Measurements from ENCODE around the gene DHRS4L2. TPM values are rescaled to one million over a fixed set of nuclear protein-coding genes. Genes with fewer than 3 reads are reported as not detected.
"Not testable (repeated sequence)": the region's sequence is repeated elsewhere in the genome, so short reads cannot be mapped to it uniquely, and the experiment has no call there.

DHRS4L2 gene
- total RNA-seq, 1 donor from 2014 or later: 5.5 TPM

DNA sequence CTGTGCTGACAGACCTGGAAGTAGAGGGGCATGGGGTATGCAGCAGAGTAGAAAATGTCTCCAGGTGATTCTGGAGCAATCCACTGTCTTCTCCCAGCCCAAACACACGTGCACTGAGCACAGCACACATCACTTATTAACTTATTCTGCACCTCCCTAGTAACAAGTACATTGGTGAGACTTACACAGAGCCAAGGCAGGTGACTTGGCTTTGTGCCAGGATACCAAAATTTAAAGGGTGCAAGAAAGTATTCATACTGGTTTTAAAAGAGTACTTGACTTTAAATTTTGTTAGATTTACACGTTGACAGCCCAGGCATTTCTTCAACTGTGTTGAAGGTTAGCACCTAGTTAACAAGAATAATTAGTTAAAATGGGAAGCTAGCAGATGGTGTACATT lies 52.0 kb downstream of the DHRS4L2 start:
- H3K36me3 ChIP-seq (ENCODE audit: control insufficient read depth, insufficient read depth, low read length): no peaks in the 10 kb centered on the region
- no peaks in the 10 kb centered on the region for H3K27me3 ChIP-seq (ENCODE audit: control insufficient read depth, insufficient read depth, low read length)
- no peak for FAIRE-seq
- no peak for DNase-seq (ENCODE audit: low read depth)
- TF ChIP-seq, protein P1, sequence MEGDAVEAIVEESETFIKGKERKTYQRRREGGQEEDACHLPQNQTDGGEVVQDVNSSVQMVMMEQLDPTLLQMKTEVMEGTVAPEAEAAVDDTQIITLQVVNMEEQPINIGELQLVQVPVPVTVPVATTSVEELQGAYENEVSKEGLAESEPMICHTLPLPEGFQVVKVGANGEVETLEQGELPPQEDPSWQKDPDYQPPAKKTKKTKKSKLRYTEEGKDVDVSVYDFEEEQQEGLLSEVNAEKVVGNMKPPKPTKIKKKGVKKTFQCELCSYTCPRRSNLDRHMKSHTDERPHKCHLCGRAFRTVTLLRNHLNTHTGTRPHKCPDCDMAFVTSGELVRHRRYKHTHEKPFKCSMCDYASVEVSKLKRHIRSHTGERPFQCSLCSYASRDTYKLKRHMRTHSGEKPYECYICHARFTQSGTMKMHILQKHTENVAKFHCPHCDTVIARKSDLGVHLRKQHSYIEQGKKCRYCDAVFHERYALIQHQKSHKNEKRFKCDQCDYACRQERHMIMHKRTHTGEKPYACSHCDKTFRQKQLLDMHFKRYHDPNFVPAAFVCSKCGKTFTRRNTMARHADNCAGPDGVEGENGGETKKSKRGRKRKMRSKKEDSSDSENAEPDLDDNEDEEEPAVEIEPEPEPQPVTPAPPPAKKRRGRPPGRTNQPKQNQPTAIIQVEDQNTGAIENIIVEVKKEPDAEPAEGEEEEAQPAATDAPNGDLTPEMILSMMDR (IDR thresholded peaks at IDR 0.05; ENCODE audit: insufficient read depth, low read length, severe bottlenecking): no peak
- H3K4me3 ChIP-seq (ENCODE audit: low read depth, low read length): no peak overlapping the region

GRCh38 chr14:24042746-24043145 lies 54.0 kb downstream of the DHRS4L2 start:
- H3K27me3 ChIP-seq (ENCODE audit: control insufficient read depth, insufficient read depth, low read length): no peaks in the 10 kb centered on the region
- FAIRE-seq (no peak), DNase-seq (ENCODE audit: low read depth) (no peak)
- TF ChIP-seq, protein P1 (IDR thresholded peaks at IDR 0.05; ENCODE audit: insufficient read depth, low read length, severe bottlenecking): no peak
- H3K4me3 ChIP-seq (ENCODE audit: low read depth, low read length): no peak overlapping the region
- no peaks in the 10 kb centered on the region for H3K36me3 ChIP-seq (ENCODE audit: control insufficient read depth, insufficient read depth, low read length)

DNA sequence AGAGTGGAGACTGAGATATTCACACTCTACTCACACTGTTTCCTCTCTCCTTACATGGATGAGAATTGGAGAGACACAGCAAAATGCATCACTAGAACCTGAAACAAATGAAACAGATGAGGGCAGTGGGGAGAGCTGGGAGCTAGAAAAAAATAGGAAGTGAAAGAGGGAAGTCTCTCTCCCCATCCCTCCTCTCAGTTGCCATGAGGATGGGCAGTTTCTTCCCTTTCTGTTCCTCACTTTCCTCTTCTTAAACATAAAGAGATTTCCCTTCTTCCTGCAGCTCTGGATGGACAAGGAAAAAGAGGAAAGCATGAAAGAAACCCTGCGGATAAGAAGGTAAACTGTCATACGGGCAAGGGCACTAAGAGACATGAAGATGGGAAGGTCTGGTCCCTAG lies 60.3 kb downstream of the DHRS4L2 start:
- not testable (repeated sequence) for H3K36me3 ChIP-seq (ENCODE audit: control insufficient read depth, insufficient read depth, low read length); FAIRE-seq; DNase-seq (ENCODE audit: low read depth)

GRCh38 chr14:24050753-24051152 lies 62.0 kb downstream of the DHRS4L2 start:
- FAIRE-seq; DNase-seq (ENCODE audit: low read depth); H3K36me3 ChIP-seq (ENCODE audit: control insufficient read depth, insufficient read depth, low read length); H3K4me3 ChIP-seq (ENCODE audit: low read depth, low read length); H3K27me3 ChIP-seq (ENCODE audit: control insufficient read depth, insufficient read depth, low read length): not testable (repeated sequence)

More for the DNA sequence above, 60.3 kb downstream of the DHRS4L2 start:
- not testable (repeated sequence) for H3K27me3 ChIP-seq (ENCODE audit: control insufficient read depth, insufficient read depth, low read length); H3K4me3 ChIP-seq (ENCODE audit: low read depth, low read length)

DNA sequence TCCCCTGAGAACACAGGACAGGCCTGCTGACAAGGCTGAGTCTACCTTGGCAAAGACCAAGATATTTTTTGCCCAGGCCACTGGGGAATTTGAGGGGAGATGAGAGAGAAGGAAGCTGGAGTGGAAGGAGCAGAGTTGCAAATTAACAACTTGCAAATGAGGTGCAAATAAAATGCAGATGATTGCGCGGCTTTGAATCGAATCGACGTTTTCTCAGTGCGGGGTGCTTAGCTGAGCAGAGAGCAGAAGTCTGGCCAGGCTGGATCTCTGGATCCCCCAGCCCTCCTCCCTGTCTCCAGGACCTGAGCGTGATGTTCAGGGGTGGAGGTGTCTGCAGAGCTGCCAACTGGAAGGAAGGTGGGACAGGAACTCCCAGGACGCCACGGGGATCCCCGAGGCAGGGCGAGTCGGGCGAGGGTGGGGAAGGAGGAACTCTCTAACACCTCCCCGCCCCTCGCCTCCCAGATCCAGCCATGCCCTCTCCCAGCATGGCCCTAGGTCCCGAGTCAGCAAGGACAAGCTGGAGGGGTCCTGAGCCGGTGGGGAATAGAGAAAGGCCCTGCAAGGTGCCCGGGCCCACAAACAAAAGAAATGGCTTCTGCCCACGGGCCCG lies 62.6 kb downstream of the DHRS4L2 start:
- TF ChIP-seq, protein P1 (IDR thresholded peaks at IDR 0.05; ENCODE audit: insufficient read depth, low read length, severe bottlenecking): no peak
- no peaks in the 10 kb centered on the region for H3K36me3 ChIP-seq (ENCODE audit: control insufficient read depth, insufficient read depth, low read length)
- H3K27me3 ChIP-seq (ENCODE audit: control insufficient read depth, insufficient read depth, low read length): peaks cover 1% of the 10 kb centered on the region
- DNase-seq (ENCODE audit: low read depth) (no peak), FAIRE-seq (no peak)
- H3K4me3 ChIP-seq (ENCODE audit: low read depth, low read length): peak overlapping the region; percentile 53

DNA sequence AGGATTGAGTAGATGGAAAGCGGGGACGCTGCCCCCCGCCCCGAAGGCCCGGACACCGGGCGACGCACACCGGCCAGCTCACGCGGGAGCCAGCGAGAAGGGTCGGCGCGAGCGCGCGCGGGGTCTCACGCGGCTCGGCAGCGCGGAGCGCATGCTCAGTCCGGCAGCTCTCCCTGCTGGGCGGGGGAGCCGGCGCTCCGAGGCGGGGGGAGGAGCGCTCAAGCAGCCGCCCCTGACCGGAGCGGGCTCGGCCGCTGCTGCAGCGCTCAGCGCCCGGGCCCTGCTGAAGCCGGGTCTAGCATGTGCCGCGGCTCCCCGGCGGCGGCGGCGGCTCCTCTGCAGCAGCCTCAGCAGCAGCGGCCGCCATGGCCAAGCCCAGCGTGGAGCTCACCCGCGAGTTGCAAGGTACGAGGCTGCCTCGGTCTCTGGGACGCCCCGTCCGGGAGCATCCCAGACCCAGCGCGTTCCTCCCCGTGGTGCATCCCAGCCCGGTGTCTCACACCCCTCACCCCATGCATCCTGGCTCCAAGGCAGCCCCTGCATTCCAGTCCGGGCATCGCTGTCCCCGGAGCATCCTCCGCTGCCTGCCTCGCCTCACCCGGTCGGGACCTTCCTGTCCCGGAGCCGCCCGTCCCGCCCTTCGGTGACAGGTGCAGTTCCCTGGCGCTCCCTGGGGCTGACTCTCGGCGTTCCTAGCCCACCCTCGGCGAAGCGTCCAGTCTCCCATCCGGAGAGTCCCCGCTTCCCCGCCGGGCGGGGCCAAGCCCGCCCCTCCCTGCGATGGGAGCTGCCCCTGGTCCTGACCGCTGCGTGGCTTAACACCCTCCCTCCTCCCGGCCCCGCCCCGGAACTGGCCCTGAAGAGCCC lies 63.3 kb downstream of the DHRS4L2 start, which contains the start of gene CARMIL3:
CARMIL3 (plus strand) TSS at position 221 of the 867 bp plus-strand sequence; CDS start at position 366, 145 bp downstream.
- DNase-seq (ENCODE audit: low read depth) (no peak), FAIRE-seq (no peak)
- Histone ChIP-seq H3K36me3 (ENCODE audit: control insufficient read depth, insufficient read depth, low read length) (no peaks in the 10 kb centered on the region), H3K4me3 (ENCODE audit: low read depth, low read length) (peak within 1 kb of the TSS; percentile 53), H3K27me3 (ENCODE audit: control insufficient read depth, insufficient read depth, low read length) (peaks cover 1% of the 10 kb centered on the region)
- TF ChIP-seq, protein P1 (IDR thresholded peaks at IDR 0.05; ENCODE audit: insufficient read depth, low read length, severe bottlenecking): no peak

Measured in bronchial epithelial cell (primary cell).